HepG2 (cell line): ENCODE measurements around the gene CECR2. TPM values are rescaled to one million over a fixed set of nuclear protein-coding genes. Genes with fewer than 3 reads are reported as not detected.

ENCODE experiments used
- ATAC-seq: fragments of 200-7000 bp; cut with Tn5 transposase; 3 replicates; pipeline ENCODE4 v1.9.1; 2020; ENCODE audit warnings: mild to moderate bottlenecking, moderate library complexity
- BruUV-seq: library from RNA; stranded (reverse); fragments of 400-500 nt; replicated peaks from 2 replicates; lab custom pipeline; 2021; lab: Mats Ljungman, UMichigan
- CTCF ChIA-PET: fragments of 300-600 bp; formaldehyde crosslinking; extraction: SDS; loops from one replicate; lab custom pipeline; 2021; ENCODE audit warnings: low total read pairs, inconsistent platforms, low intra/inter-chr PET ratio; lab: Yijun Ruan, JAX
- POLR2A ChIA-PET: fragments of 350-600 bp; sonication (Branson Sonifier 250); formaldehyde crosslinking; loops from one replicate; lab custom pipeline; 2020; ENCODE audit warnings: antibody characterized with exemption, inconsistent platforms; lab: Yijun Ruan, JAX
- DNase-seq: peaks from one replicate; pipeline ENCODE4 v3.0.0-alpha.2; 2015; ENCODE audit warnings: low spot score
- FAIRE-seq: peaks from 3 replicates; lab custom pipeline; 2011; peaks lifted over from hg19 to GRCh38; lab: Jason Lieb, UNC
- H2AFZ ChIP-seq: one replicate; pipeline ENCODE4 v1.6.1; 2011; ENCODE audit warnings: low read length, inconsistent platforms
- H3K27ac ChIP-seq: fragments of 300-600 bp; 3 replicates; pipeline ENCODE4 v1.8.0; 2011; ENCODE audit warnings: mixed run types, mild to moderate bottlenecking, mixed read lengths, low read length, inconsistent platforms; ENCODE audit not compliant: insufficient read depth; ENCODE audit errors: extremely low read length
- H3K27me3 ChIP-seq, 2 experiments: fragments of 200-600 bp in 1 of 2; 2 replicates in 1 of 2; 3 replicates in 1 of 2; pipeline versions ENCODE4 v1.6.0 to v1.8.0; 2011; ENCODE audit warnings: low read length in 2 of 2, mild to moderate bottlenecking in 2 of 2, moderate library complexity in 2 of 2, inconsistent platforms in 1 of 2; ENCODE audit not compliant: insufficient read depth in 2 of 2, control insufficient read depth in 1 of 2
- H3K36me3 ChIP-seq, 2 experiments: fragments of 200-600 bp in 1 of 2; replicated peaks in 1 of 2; 2 replicates in 1 of 2; 3 replicates in 1 of 2; pipeline versions ENCODE4 v1.5.1 to v1.8.0; 2011; ENCODE audit warnings: low read length in 2 of 2, inconsistent platforms in 1 of 2; ENCODE audit not compliant: insufficient read depth in 2 of 2, control insufficient read depth in 1 of 2
- H3K4me1 ChIP-seq: 2 replicates; pipeline ENCODE4 v1.5.1; 2012; ENCODE audit warnings: low read length, inconsistent platforms; ENCODE audit not compliant: insufficient read depth
- H3K4me2 ChIP-seq: 2 replicates; pipeline ENCODE4 v1.6.0; 2011; ENCODE audit warnings: low read depth, low read length, inconsistent platforms
- H3K4me3 ChIP-seq, 3 experiments: fragments of 200-600 bp in 1 of 3; sonication (generic), shearing (Covaris generic) in 1 of 3; replicated peaks in 1 of 3; 2 replicates each; pipeline ENCODE4 v1.5.1; 2011 to 2016; ENCODE audit warnings: low read length in 3 of 3, inconsistent platforms in 2 of 3, low read depth in 2 of 3, mild to moderate bottlenecking in 2 of 3, control low read depth in 1 of 3, mixed read lengths in 1 of 3; ENCODE audit not compliant: insufficient read depth in 1 of 3
- H3K79me2 ChIP-seq: one replicate; pipeline ENCODE4 v1.6.1; 2011; ENCODE audit warnings: low read length, inconsistent platforms; ENCODE audit not compliant: insufficient read depth
- H3K9ac ChIP-seq: 2 replicates; pipeline ENCODE4 v1.6.0; 2011; ENCODE audit warnings: mild to moderate bottlenecking, low read depth, low read length, inconsistent platforms; ENCODE audit not compliant: insufficient read depth
- H3K9me3 ChIP-seq: 2 replicates; pipeline ENCODE4 v1.5.1; 2012; ENCODE audit warnings: mild to moderate bottlenecking, low read length
- H4K20me1 ChIP-seq: 2 replicates; pipeline ENCODE4 v1.6.0; 2011; ENCODE audit warnings: inconsistent platforms, mild to moderate bottlenecking, low read length, moderate library complexity; ENCODE audit not compliant: insufficient read depth
- ELK4 ChIP-seq: sonication (generic); formaldehyde crosslinking; IDR thresholded peaks from 2 replicates; pipeline ENCODE4 v1.9.0; 2021; ENCODE audit warnings: missing genetic modification reagents, borderline replicate concordance
- ETV6 ChIP-seq: sonication (generic); formaldehyde crosslinking; conservative IDR thresholded peaks from 2 replicates; pipeline ENCODE4 v1.4.0; 2020; ENCODE audit warnings: missing genetic modification reagents
- GZF1 ChIP-seq: sonication (generic); formaldehyde crosslinking; IDR thresholded peaks from 2 replicates; pipeline ENCODE4 v1.5.1; 2020; ENCODE audit warnings: mild to moderate bottlenecking, missing genetic modification reagents
- ISX ChIP-seq: sonication (generic); formaldehyde crosslinking; conservative IDR thresholded peaks from 2 replicates; pipeline ENCODE4 v1.5.0; 2020; ENCODE audit warnings: missing genetic modification reagents
- NR3C1 ChIP-seq: sonication (generic); formaldehyde crosslinking; IDR thresholded peaks from 2 replicates; pipeline ENCODE4 v1.4.0; 2020; ENCODE audit warnings: missing genetic modification reagents
- RERE ChIP-seq: IDR thresholded peaks from 2 replicates; pipeline ENCODE4 v1.6.1; 2016; ENCODE audit warnings: low read depth, missing genetic modification reagents, missing compliant biosample characterization
- SCMH1 ChIP-seq: sonication (generic); formaldehyde crosslinking; IDR thresholded peaks from 2 replicates; pipeline ENCODE4 v1.9.0; 2021; ENCODE audit warnings: missing genetic modification reagents, mild to moderate bottlenecking, borderline replicate concordance
- SKI ChIP-seq: fragments of 450-650 bp; IDR thresholded peaks from one replicate; pipeline ENCODE4 v1.6.1; 2018; ENCODE audit warnings: mild to moderate bottlenecking; ENCODE audit not compliant: partially characterized antibody
- SP4 ChIP-seq: sonication (generic); formaldehyde crosslinking; IDR thresholded peaks from 2 replicates; pipeline ENCODE4 v1.8.1; 2023; ENCODE audit warnings: mild to moderate bottlenecking, missing genetic modification reagents
- ZBTB43 ChIP-seq: sonication (generic); formaldehyde crosslinking; conservative IDR thresholded peaks from 2 replicates; pipeline ENCODE4 v1.4.0; 2020; ENCODE audit warnings: missing genetic modification reagents
- ZC3H4 ChIP-seq: sonication (generic); formaldehyde crosslinking; IDR thresholded peaks from 2 replicates; pipeline ENCODE4 v1.4.0; 2020; ENCODE audit warnings: missing genetic modification reagents, borderline replicate concordance
- ZFP82 ChIP-seq: sonication (generic); formaldehyde crosslinking; IDR thresholded peaks from 2 replicates; pipeline ENCODE4 v1.5.1; 2020; ENCODE audit warnings: mild to moderate bottlenecking, missing genetic modification reagents, borderline replicate concordance
- ZNF652 ChIP-seq: IDR thresholded peaks from 2 replicates; pipeline ENCODE4 v1.6.1; 2016; ENCODE audit warnings: low read depth, borderline replicate concordance
- ZNF781 ChIP-seq: sonication (generic); formaldehyde crosslinking; IDR thresholded peaks from 2 replicates; pipeline ENCODE4 v1.5.1; 2020; ENCODE audit warnings: borderline replicate concordance, mild to moderate bottlenecking, missing genetic modification reagents; ENCODE audit errors: not compliant biosample characterization
- WGBS: methylation state at CpG from one replicate; pipeline ENCODE4 v1.1.6; 2017; ENCODE audit warnings: low lambda C conversion rate; 5-methylcytosine and 5-hydroxymethylcytosine counted together
- in situ Hi-C: cut with HindIII; loops from 2 replicates; pipeline ENCODE4 v1.10.0; 2017; ENCODE audit warnings: low pct_unique_long_range_greater_than_20kb; ENCODE audit not compliant: extremely low pct_ligation_motif_present
- intact Hi-C: fragments of 100-400 bp; cut with micrococcal nuclease; formaldehyde crosslinking; loops from one replicate; pipeline ENCODE4 v1.10.0; 2022; ENCODE audit not compliant: unreplicated experiment
- polyA plus RNA-seq, 8 experiments: library from polyadenylated mRNA; depleted of rRNA in 3 of 8; stranded (reverse) in 7 of 8; unstranded in 1 of 8; fragments of >200 nt; fragmentation: Illumina TruSeq in 4 of 8; extraction: Trizol in 4 of 8; gene quantifications; 2 replicates each; pipeline versions ENCODE4 v1.2.1 to v1.2.3, GENCODE V29; 2011 to 2016; ENCODE audit warnings: low read depth in 4 of 8, missing spikeins in 1 of 8, mixed read lengths in 1 of 8; ENCODE audit not compliant: insufficient read depth in 1 of 8
- total RNA-seq, 5 experiments: library from RNA; depleted of rRNA; stranded (reverse); fragments of >200 nt; fragmentation: Illumina TruSeq; extraction: Trizol; gene quantifications; 2 replicates each; pipeline ENCODE4 v1.2.3, GENCODE V29; 2016; ENCODE audit warnings: low read depth in 1 of 5
- TF ChIP-seq, protein P1 (sequence below): sonication (generic); formaldehyde crosslinking; IDR thresholded peaks from 2 replicates; pipeline ENCODE4 v1.5.0; 2020; ENCODE audit warnings: missing genetic modification reagents, mild to moderate bottlenecking, borderline replicate concordance

Gene CECR2
- total and polyA plus RNA-seq, 2 of the 13 experiments (the other 11 are each of a cell fraction or from before 2014, with no cell fraction given) = not detected

GRCh38 chr22:17470880-17471500 lies 101.7 kb downstream of the CECR2 start:
- intact Hi-C loops (no loop called here), in situ Hi-C loops (no loop called here)
- no peak for DNase-seq
- FAIRE-seq = no peak
- Histone ChIP-seq H3K27me3 (peaks cover 0 to 47% of the 10 kb centered on the region in 2 experiments; a peak in 2 of 5 replicates), H3K9me3 (no peaks in the 10 kb centered on the region), H3K79me2 (no peaks in the 10 kb centered on the region), H3K4me1 (no peaks in the 10 kb centered on the region), H3K4me3 (no peak overlapping the region), H3K36me3 (no peaks in the 10 kb centered on the region), H4K20me1 (no peaks in the 10 kb centered on the region), H3K9ac (no peak overlapping the region), H3K27ac (no peak overlapping the region), H2AFZ (no peak overlapping the region), H3K4me2 (no peak overlapping the region)
- BruUV-seq = no TSS peak
- 15% methylated on average over 4 of the region's 4 CpGs for WGBS
- ChIA-PET POLR2A (no interaction called here), CTCF (no interaction called here)
- ATAC-seq = no peak
- TF ChIP-seq SP4 (CRISPR knock-in tag) (no peak), GZF1 (no peak), ELK4 (CRISPR knock-in tag) (no peak), RERE (no peak), ETV6 (no peak), ZNF652 (CRISPR knock-in tag) (no peak), SKI (no peak), SCMH1 (CRISPR knock-in tag) (no peak), ISX (no peak), ZC3H4 (no peak), ZNF781 (no peak), ZFP82 (no peak), ZBTB43 (no peak), NR3C1 (CRISPR knock-in tag) (no peak)
- TF ChIP-seq, protein P1, sequence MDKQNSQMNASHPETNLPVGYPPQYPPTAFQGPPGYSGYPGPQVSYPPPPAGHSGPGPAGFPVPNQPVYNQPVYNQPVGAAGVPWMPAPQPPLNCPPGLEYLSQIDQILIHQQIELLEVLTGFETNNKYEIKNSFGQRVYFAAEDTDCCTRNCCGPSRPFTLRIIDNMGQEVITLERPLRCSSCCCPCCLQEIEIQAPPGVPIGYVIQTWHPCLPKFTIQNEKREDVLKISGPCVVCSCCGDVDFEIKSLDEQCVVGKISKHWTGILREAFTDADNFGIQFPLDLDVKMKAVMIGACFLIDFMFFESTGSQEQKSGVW (CRISPR knock-in tag) = no peak
